ENCODE measurements around the gene NKX2-1. TPM values are rescaled to one million over a fixed set of nuclear protein-coding genes. Genes with fewer than 3 reads are reported as not detected.

The NKX2-1 gene
- total RNA-seq, 1 donor from 2014 or later: not detected

- TF ChIP-seq CTCF (conservative IDR thresholded peaks at IDR 0.05; ENCODE audit: low read depth, low read length): no peak
- no peak overlapping the region for H3K4me3 ChIP-seq (ENCODE audit: low read depth, low read length)
- no peak for DNase-seq (ENCODE audit: low read depth)
These were observed 2.6 kb downstream of the NKX2-1 start for GRCh38 chr14:36517242-36518030.

- no peak for TF ChIP-seq CTCF (conservative IDR thresholded peaks at IDR 0.05; ENCODE audit: low read depth, low read length)
- no peak overlapping the region for H3K4me3 ChIP-seq (ENCODE audit: low read depth, low read length)
- no peak for DNase-seq (ENCODE audit: low read depth)
These were observed 3.3 kb downstream of the NKX2-1 start for GRCh38 chr14:36516719-36517241.

- no peak for TF ChIP-seq CTCF (conservative IDR thresholded peaks at IDR 0.05; ENCODE audit: low read depth, low read length)
- no peak for DNase-seq (ENCODE audit: low read depth)
These were observed 3.9 kb downstream of the NKX2-1 start for GRCh38 chr14:36515896-36516718.

GRCh38 chr14:36515105-36515593, 4.9 kb downstream of the NKX2-1 start:
- TF ChIP-seq CTCF (conservative IDR thresholded peaks at IDR 0.05; ENCODE audit: low read depth, low read length): no peak
- H3K4me3 ChIP-seq (ENCODE audit: low read depth, low read length): no peak overlapping the region
- no peak for DNase-seq (ENCODE audit: low read depth)

More at GRCh38 chr14:36515896-36516718, 3.9 kb downstream of the NKX2-1 start:
- no peak overlapping the region for H3K4me3 ChIP-seq (ENCODE audit: low read depth, low read length)

GRCh38 chr14:36514278-36515104, 5.5 kb downstream of the NKX2-1 start:
- TF ChIP-seq CTCF (conservative IDR thresholded peaks at IDR 0.05; ENCODE audit: low read depth, low read length): no peak
- H3K4me3 ChIP-seq (ENCODE audit: low read depth, low read length): no peak overlapping the region
- no peak for DNase-seq (ENCODE audit: low read depth)

Measured in epithelial cell of proximal tubule (primary cell).